ENCODE results near the gene PCCA.
"Not testable (repeated sequence)": the region's sequence is repeated elsewhere in the genome, so short reads cannot be mapped to it uniquely, and the experiment has no call there.

The PCCA gene

GRCh38 chr13:100365680-100366079, 276.8 kb downstream of the PCCA start:
- no peak for DNase-seq

GRCh38 chr13:100378533-100378932, 289.6 kb downstream of the PCCA start:
- no peak for DNase-seq

DNA sequence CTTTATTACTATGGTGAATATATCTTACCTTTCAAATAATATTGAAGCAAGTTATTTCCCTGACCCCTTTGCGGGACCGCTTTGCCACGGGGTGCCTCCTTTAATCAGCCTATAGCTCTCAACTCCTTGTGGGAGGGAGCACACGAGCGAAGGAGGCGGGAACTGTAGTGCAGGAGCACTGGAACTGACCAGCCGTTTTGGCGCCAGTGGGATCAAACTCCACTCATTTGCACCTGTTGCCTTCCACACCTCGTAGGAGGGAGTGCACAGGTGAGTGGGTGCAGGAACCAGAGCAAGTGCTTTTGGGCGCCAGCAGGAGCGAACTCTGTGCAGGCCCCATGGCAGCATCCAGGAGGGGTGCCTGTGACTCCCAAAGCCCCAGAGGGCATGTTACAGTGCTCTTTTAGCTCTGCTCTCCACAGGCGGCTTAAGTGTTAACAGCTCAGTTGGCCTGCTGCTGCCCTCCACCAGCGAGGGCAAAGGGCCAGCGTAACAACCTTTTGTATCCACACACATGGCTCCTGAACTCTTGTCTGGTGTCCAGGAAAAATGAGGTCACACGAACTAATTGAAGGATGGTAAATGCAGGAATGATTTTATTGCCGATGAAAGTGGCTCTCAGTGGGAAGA, 292.8 kb downstream of the PCCA start:
- DNase-seq = no peak

DNA sequence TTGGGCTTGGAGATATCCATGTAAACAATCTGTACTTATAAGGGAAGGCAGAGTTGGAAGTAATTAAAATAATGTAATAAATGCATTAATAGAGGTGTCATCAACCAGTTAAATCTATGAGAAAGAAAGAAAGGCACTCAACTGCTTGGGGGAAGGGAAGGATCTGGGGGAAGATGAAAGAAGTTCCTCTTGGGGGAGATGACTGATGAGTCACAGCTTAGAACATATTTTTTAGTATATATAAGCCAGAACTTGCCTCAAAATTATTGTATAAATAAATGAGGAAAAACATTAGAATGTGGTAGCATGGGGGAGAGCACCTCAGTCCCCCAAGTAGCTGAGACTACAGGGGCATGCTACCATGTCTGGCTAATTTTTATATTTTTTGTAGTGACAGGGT, 293.9 kb downstream of the PCCA start:
- peak; percentile 80 for DNase-seq

DNA sequence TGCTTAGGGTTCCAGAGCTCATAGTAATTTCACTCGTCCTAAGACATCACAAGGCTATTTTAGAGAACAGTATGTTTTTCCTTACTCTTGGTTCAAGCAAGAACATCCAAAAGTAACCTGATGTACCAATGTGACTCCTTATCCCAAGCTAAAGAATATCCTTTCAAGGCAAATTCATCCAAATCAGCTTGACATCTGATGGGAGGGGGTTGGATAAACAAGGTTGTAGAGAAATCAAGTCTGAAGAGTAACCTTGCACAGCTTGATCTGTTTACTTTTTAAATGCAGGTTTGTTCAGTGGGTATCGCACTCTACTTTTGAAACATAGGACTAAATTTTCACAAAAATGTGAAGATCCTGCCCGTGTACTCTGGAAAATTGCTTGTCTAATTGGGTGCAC, 298.5 kb downstream of the PCCA start:
- no peak for DNase-seq

DNA sequence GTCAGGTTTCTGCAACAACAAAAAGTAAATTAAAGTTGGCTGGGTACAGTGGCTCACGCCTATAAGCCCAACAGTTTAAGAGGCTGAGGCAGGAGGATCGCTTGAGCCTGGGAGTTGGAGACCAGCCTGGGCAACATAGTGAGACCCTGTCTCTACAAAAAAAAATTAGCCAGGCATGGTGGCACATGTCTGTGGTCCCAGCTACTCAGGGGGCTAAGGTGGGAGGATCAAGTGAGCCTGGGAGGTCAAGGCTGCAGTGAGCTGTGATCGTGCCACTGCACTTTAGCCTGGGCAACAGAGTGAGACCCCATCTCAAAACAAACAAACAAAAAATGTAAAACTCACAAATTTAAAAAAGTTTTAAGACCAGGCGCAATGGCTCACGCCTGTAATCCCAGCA, 299.3 kb downstream of the PCCA start:
- not testable (repeated sequence) for DNase-seq

- peak; percentile 38 for DNase-seq
Observed at GRCh38 chr13:100388923-100389322, 300.0 kb downstream of the PCCA start.

GRCh38 chr13:100389617-100390016, 300.7 kb downstream of the PCCA start:
- DNase-seq = no peak

DNA sequence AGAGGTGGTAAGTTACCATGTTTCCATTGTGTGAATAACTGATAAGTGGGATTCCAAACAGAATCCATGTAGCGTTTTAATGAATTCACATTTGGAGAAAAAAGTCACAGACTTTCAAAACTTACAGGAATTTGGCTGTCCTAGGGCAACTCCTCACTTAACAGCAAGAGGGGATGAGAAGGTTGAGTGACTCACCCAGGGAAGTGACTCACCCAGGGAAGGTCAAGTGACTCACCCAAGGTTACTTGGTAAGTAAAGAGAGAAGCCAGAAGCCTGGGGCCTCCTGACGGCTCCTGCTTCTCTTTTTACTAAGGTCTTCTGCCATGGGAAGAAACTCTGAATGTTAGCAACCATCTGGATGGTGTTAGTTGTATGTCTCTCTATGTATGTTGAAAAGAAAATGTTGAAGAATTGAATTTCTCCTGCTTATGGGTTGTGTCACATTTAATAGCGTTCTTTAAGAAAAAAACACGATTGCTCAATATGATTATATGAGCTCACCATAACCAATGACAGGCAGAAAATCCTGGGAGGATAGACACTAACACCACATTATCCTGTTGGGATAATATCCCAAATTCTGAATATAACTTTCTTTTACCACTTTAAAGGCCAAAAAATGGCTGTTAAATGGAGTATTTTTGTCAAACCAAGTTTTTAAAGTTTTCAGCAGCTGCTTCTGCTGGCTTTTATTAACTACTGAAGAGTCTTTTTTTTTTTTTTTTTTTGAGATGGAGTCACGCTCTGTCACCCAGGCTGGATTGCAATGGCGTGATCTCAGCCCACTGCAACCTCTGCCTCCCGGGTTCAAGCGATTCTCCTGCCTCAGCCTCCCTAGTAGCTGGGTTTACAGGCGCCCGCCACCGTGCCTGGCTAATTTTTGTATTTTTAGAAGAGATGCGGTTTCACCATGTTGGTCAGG, 304.1 kb downstream of the PCCA start:
- peak; percentile 99 for DNase-seq

- DNase-seq = peak; percentile 90
Observed at GRCh38 chr13:100394005-100394695, 305.3 kb downstream of the PCCA start.

GRCh38 chr13:100395698-100396373, 306.9 kb downstream of the PCCA start:
- DNase-seq = no peak

DNA sequence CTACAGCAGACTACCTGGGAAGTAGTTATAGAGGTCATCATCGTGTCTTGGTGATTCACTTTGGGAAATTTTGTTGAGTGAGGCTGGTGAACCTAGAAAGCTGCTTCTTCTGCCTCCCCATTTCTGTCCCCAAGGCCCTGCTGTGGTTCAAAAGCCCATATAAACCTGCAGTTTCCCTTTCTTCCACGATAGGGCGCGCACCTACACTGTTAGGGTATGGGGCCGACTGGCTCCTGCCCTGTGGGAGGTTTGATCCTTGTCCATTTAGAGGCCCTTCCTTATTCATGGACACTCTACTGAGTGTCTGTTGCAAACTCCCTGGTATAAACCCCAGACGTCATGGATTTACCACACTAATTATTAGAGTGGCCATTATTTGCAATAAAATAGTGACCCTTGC, 307.9 kb downstream of the PCCA start:
- no peak for DNase-seq

DNA sequence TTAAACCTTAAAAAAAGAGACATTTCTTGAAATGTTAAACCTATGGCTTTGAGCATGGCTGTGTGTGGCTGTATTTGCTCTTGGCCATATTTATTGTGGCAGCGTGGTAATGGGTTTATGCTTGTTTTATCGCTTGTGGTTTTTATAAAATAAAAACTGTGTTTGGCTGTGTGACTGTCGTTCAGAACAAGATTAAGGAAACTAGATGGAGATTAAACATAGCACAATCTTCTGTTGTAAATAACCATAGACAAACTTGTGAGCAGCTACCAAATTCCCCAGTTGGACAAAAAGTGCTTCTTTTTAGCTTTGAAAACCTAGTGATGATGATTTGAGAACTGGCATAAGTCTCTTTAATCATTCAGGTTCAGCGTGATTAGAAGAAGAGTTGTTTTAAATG, 308.7 kb downstream of the PCCA start:
- DNase-seq = no peak

- no peak for DNase-seq
Observed at GRCh38 chr13:100398360-100398759, 309.5 kb downstream of the PCCA start.

- DNase-seq = no peak
Observed at GRCh38 chr13:100399455-100399854, 310.6 kb downstream of the PCCA start.

DNA sequence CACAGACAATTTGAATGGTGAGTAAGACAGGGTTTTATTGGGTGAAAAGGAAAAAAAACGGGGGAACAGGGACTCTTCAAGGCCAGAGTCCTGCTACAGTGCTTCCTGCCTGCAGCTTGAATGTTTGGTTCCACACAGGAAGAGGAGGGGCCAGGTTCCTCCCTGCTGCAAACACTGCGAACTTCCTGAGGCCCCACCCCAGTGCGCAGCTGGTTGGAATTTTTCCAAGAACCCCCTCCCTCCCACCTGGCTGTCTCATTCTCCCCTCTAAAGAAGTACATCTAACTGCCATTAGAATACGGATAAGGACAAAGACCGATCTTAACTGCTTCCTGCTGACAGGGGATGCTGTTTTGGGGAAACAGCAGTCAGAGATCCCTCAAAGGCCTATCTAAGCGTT, 314.8 kb downstream of the PCCA start:
- DNase-seq = no peak

DNA sequence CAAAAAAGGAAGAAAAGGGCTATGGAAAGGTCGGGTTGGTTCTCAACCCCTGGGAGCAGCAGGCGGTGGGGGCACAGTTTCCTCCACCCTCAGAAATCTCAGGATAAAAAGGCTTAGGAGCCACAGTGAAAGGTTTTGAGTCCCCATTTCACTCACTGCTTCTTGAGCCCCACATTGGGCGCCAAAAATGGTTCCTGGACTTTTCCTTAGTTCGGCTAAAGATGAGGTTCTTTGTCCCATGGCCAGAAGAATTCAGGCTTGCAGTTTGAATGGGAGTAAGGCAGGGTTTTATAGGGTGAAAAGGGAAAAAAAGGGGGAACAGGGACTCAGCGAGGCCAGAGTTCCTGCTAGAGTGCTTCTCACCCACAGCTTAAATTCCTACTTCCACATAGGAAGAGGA, 320.2 kb downstream of the PCCA start:
- no peak for DNase-seq

GRCh38 chr13:100423375-100423774, 334.5 kb downstream of the PCCA start:
- DNase-seq = peak; percentile 20

DNA sequence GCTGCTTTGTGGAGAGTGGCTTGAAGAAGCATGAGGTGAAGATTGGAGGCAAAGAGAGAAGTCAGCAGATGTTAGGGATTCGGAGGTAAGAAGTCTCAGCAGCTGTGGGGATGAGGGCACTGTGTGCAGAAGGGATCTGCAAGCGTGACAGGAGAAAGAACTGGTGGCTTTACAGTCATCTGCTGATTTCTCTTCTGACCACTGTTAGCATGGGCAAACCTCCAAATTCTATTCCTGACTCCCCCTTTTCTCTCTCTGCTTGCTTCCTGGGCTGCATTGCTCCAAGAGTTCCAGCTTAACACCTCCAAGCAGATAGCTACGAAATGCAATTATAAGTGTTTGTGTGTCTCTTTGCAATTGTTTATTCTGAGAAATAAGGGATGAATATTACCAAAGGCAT, 340.1 kb downstream of the PCCA start:
- DNase-seq = no peak

- DNase-seq = no peak
Observed at GRCh38 chr13:100432611-100433010, 343.7 kb downstream of the PCCA start.

- no peak for DNase-seq
Observed at GRCh38 chr13:100433475-100433874, 344.6 kb downstream of the PCCA start.

GRCh38 chr13:100434010-100434763, 345.3 kb downstream of the PCCA start:
- peak; percentile 81 for DNase-seq

All from HCEC 1CT (cell line).